Heart right ventricle (tissue), 16 donors: ENCODE results near the gene PAX5. TPM values are rescaled to one million over a fixed set of nuclear protein-coding genes. Genes with fewer than 3 reads are reported as not detected.

ENCODE experiments used
- ATAC-seq, 8 donors: fragments of 200-7000 bp; cut with Tn5 transposase; one replicate each; pipeline ENCODE4 v1.9.1; 2020; ENCODE audit warnings: mild to moderate bottlenecking in 8 of 8, moderate library complexity in 8 of 8, moderate number of reproducible peaks in 1 of 8
- DNase-seq, 2 donors: peaks; one replicate each; pipeline ENCODE4 v3.0.0-alpha.2; 2020
- H3K27ac ChIP-seq, 10 donors: fragments of 200-600 bp; sonication (generic) in 2 of 10; one replicate each; pipeline versions ENCODE4 v1.5.0 to v1.8.0; 2020 to 2022; ENCODE audit warnings: mild to moderate bottlenecking in 3 of 10
- H3K27me3 ChIP-seq, 7 donors: fragments of 200-600 bp; one replicate each; pipeline ENCODE4 v1.8.0; 2021 to 2022; ENCODE audit warnings: mild to moderate bottlenecking in 2 of 7
- H3K36me3 ChIP-seq, 9 donors: fragments of 200-600 bp; sonication (generic) in 1 of 9; one replicate each; pipeline versions ENCODE4 v1.5.0 to v1.8.0; 2020 to 2022; ENCODE audit warnings: mild to moderate bottlenecking in 2 of 9
- H3K4me1 ChIP-seq, 9 donors: fragments of 200-600 bp; sonication (generic) in 1 of 9; one replicate each; pipeline versions ENCODE4 v1.5.0 to v1.8.0; 2020 to 2022; ENCODE audit warnings: mild to moderate bottlenecking in 4 of 9
- H3K4me3 ChIP-seq, 10 donors: fragments of 200-600 bp; sonication (generic) in 2 of 10; one replicate each; pipeline versions ENCODE4 v1.5.0 to v1.8.0; 2020 to 2022; ENCODE audit warnings: mild to moderate bottlenecking in 7 of 10, moderate library complexity in 2 of 10
- H3K9me3 ChIP-seq, 11 donors: fragments of 200-600 bp in 10 of 11; sonication (generic) in 2 of 11; one replicate each; pipeline versions ENCODE4 v1.5.0 to v1.8.0; 2013 to 2022; ENCODE audit warnings: mild to moderate bottlenecking in 2 of 11, control low read depth in 1 of 11, moderate library complexity in 1 of 11
- WGBS, 2 donors: extraction: QIAGEN DNeasy Blood & Tissue Kit; methylation state at CpG; one replicate each; pipeline ENCODE4 v1.1.7; 2013; ENCODE audit warnings: inconsistent platforms in 1 of 2; 5-methylcytosine and 5-hydroxymethylcytosine counted together
- intact Hi-C, 10 donors: fragments of 100-400 bp; cut with DNase I; formaldehyde crosslinking; loops; one replicate each; pipeline versions ENCODE4 v1.11.1 to v1.14.2; 2022
- polyA plus RNA-seq, 2 donors: library from polyadenylated mRNA; stranded (reverse); fragments of 200-250 nt; gene quantifications; one replicate each; pipeline ENCODE4 v1.2.3, GENCODE V29; 2013
- total RNA-seq, 10 donors: library from RNA; stranded (reverse); fragmentation: NEBNext Ultra II Directional in 3 of 10; extraction: Animal tissue kit (Norgen Biotek cat#: 25700) in 3 of 10; gene quantifications; one replicate each; pipeline versions ENCODE4 v1.2.1 to v1.2.4, GENCODE V29; 2021 to 2023
- TF ChIP-seq, protein P1 (sequence below), 9 donors: fragments of 200-600 bp; sonication (generic) in 2 of 9; IDR thresholded peaks; one replicate each; pipeline versions ENCODE4 v1.5.0 to v1.8.0; 2021 to 2022; ENCODE audit warnings: antibody characterized with exemption in 9 of 9, mild to moderate bottlenecking in 5 of 9, moderate library complexity in 1 of 9
- donor health status: Arrhythmogenic right ventricular cardiomyopathy.
- donor health status: ischemic (EF 13 %, LVEDD 7.1; RV severe dilation, severe dysfunction).
- donor health status: healthy with polysubstance abuse.
- donor health status: DM: no; HTN: yes; CAD: no.
- donor health status: DM: no; HTN: no; CAD: no.
- donor health status: ischemic (EF 25% LVEDD 6.9; RV normal size, moderate dysfunction).
- donor health status: ischemic (EF 25% LVEDD 5.7; RV mildly dilated, moderate dysfunction).
- donor health status: healthy.
- donor health status: DM: yes; HTN: yes; CAD: no.
- donor health status: Ischemic cardiomyopathy.
- donor health status: ischemic (EF 35%, LVEDD 5.7; RV mildly dilated, moderate dysfunction).
- donor health status: nonischemic (EF 11% LVEDD 7.7; RV severe dilation, severe dysfunction).
- donor health status: DM: yes; HTN: yes; CAD: no.
- donor health status: PGD.
- donor health status: ischemic (EF 29% LVEDD 5.4; RV normal size, mild dysfunction).
- donor health status: nonischemic (EF 23%, LVEDD 6.1; RV moderate dilation, normal function).

The PAX5 gene
- total and polyA plus RNA-seq, 12 donors = under 0.01 to 0.09 TPM; not detected in 10

DNA sequence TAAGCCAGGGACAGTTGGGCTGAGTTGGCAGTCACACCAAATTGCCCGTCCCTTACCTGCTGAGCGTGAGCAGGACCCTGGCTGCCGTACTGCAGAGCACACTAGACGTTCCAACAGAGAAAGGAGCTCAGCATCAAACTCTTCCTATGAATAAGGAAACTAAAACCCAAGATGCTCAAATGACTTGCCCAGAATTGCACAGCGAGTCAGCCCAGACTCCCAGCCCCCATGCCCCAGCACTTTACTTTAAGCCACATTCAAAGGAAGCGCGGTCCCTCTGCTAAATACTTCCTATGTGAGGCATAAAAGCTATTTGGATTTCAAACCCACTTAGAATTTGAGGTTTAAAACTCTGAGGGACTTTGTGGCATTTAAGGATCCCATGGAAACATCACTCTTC, 23.9 kb downstream of the PAX5 start:
- TF ChIP-seq, protein P1, sequence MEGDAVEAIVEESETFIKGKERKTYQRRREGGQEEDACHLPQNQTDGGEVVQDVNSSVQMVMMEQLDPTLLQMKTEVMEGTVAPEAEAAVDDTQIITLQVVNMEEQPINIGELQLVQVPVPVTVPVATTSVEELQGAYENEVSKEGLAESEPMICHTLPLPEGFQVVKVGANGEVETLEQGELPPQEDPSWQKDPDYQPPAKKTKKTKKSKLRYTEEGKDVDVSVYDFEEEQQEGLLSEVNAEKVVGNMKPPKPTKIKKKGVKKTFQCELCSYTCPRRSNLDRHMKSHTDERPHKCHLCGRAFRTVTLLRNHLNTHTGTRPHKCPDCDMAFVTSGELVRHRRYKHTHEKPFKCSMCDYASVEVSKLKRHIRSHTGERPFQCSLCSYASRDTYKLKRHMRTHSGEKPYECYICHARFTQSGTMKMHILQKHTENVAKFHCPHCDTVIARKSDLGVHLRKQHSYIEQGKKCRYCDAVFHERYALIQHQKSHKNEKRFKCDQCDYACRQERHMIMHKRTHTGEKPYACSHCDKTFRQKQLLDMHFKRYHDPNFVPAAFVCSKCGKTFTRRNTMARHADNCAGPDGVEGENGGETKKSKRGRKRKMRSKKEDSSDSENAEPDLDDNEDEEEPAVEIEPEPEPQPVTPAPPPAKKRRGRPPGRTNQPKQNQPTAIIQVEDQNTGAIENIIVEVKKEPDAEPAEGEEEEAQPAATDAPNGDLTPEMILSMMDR (IDR thresholded peaks at IDR 0.05) = no peak
- ATAC-seq (no peak), DNase-seq (no peak)
- 62 to 72% methylated on average over 7 of the region's 7 CpGs for WGBS, 2 donors
- intact Hi-C loops = no loop called here
- H3K9me3 ChIP-seq = no peaks in the 10 kb centered on the region
- H3K4me3 ChIP-seq = no peak overlapping the region
- no peak overlapping the region for H3K27ac ChIP-seq
- no peaks in the 10 kb centered on the region for H3K36me3 ChIP-seq
- H3K27me3 ChIP-seq = peaks cover 0 to 100% (median 95%) of the 10 kb centered on the region in 7 donors
- H3K4me1 ChIP-seq = no peaks in the 10 kb centered on the region

DNA sequence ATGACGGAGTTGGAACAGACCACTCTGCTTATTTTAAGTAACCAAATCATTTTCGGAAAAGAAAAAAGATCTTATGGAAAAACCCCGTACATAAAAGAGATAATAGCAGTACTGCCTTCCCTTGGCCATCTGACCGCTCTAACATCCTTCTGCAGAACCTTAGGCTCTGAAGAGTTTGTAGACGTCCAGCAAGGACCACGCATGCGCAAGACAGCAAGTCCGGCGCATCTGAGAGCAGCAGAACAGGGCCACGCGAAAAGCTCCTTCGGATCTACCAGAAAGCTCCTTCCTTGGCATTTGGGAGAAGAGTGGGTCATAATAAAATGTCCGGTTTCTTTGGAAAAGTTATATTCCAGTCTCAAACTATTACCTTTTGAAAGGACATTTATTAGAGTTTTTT, 26.8 kb downstream of the PAX5 start:
- peaks cover 0 to 4% (median 0%) of the 10 kb centered on the region in 9 donors for H3K4me1 ChIP-seq
- peaks cover 0 to 100% (median 95%) of the 10 kb centered on the region in 7 donors for H3K27me3 ChIP-seq
- DNase-seq = no peak
- no peaks in the 10 kb centered on the region for H3K9me3 ChIP-seq
- H3K4me3 ChIP-seq = no peak overlapping the region
- H3K36me3 ChIP-seq = no peaks in the 10 kb centered on the region
- no peak for ATAC-seq
- intact Hi-C loops = no loop called here
- no peak overlapping the region for H3K27ac ChIP-seq
- WGBS, 2 donors = 78 to 84% methylated on average over 13 of the region's 13 CpGs
- TF ChIP-seq, protein P1 (IDR thresholded peaks at IDR 0.05) = no peak

DNA sequence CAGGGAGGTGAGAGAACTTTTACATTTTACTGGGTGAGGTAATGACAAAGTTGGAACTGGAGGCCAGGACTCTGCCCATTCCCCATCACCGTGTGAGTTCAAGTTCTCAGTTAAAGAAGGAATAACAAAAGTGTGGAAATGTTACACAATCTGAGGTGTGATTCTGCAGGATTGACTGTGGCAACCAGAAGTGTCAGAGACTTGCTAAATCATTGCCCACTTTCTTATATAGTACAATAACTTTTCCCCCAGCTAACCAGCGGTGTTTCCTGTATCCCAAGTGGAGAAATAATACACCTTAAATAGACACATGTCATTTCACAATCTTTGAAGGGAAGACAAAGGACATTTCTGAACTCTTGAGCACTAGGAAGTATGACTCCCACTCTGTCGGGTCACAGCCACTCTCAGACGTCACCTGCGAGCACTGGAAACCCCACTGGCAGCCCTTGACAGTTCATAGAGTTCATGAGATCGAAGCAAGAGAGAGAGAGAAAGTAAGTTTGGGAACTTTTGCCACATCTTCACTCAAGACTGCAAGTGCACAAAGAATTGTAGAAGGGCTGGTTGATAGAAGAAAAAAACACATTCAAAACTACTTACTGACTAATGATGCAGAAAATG, 28.4 kb downstream of the PAX5 start:
- TF ChIP-seq, protein P1 (IDR thresholded peaks at IDR 0.05) = no peak
- no peaks in the 10 kb centered on the region for H3K9me3 ChIP-seq
- H3K27me3 ChIP-seq = peaks cover 0 to 100% (median 98%) of the 10 kb centered on the region in 7 donors
- 53 to 59% methylated on average over 6 of the region's 6 CpGs for WGBS, 2 donors
- H3K36me3 ChIP-seq = no peaks in the 10 kb centered on the region
- intact Hi-C loops = no loop called here
- H3K4me1 ChIP-seq = peaks cover 0 to 4% (median 0%) of the 10 kb centered on the region in 9 donors
- no peak overlapping the region for H3K27ac ChIP-seq
- DNase-seq (no peak), ATAC-seq (no peak)
- no peak overlapping the region for H3K4me3 ChIP-seq

DNA sequence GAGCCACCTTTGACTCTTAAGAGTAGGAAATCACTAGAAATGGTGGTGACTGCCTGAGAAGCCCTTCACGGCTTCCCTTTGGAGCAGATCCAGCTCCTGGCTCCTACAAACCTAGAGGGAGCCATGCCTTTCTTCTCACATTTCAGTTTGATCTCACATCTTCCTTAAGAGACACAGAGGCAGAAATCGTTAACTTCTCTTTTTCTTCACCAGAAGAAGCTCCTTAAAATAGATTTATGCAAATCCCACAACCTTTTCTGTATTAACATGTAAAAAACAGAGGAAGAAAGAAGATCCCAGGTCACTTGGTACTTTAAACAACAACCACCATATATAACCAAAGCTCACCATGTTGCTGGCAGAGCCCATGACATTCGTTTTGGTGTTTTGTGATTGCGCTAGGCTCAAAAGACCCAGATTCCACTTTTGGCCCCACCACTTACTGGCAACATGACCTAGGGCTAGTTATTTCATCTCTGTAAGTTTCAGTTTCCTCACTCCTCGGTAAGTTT, 29.6 kb downstream of the PAX5 start:
- TF ChIP-seq, protein P1 (IDR thresholded peaks at IDR 0.05) = no peak
- ATAC-seq = no peak
- 54 to 59% methylated on average over 5 of the region's 5 CpGs for WGBS, 2 donors

More for the DNA sequence above, 29.6 kb downstream of the PAX5 start:
- Histone ChIP-seq H3K36me3 (no peaks in the 10 kb centered on the region), H3K27ac (no peak overlapping the region), H3K27me3 (peaks cover 0 to 100% (median 98%) of the 10 kb centered on the region in 7 donors), H3K9me3 (no peaks in the 10 kb centered on the region), H3K4me1 (peaks cover 0 to 4% (median 0%) of the 10 kb centered on the region in 9 donors), H3K4me3 (no peak overlapping the region)
- intact Hi-C loops = no loop called here
- no peak for DNase-seq
